OCI-LY1 (cell line): Measurements from ENCODE around the gene ZNF775.

Experiments used
- H2AFZ ChIP-seq: fragments of 200-600 bp; sonication (generic), shearing (Covaris generic); 2 replicates; pipeline ENCODE4 v1.6.0; 2014; ENCODE audit warnings: antibody characterized with exemption, mild to moderate bottlenecking, low read length
- H3F3A ChIP-seq: fragments of 200-600 bp; sonication (generic), shearing (Covaris generic); 2 replicates; pipeline ENCODE4 v1.6.0; 2014; ENCODE audit warnings: mild to moderate bottlenecking, antibody characterized with exemption, low read length, moderate library complexity; ENCODE audit not compliant: insufficient read depth
- H3K27ac ChIP-seq: fragments of 200-600 bp; sonication (generic); 2 replicates; pipeline ENCODE4 v1.5.1; 2014; ENCODE audit warnings: low read length, mixed run types, mild to moderate bottlenecking, low read depth; ENCODE audit not compliant: poor library complexity, severe bottlenecking
- H3K27me3 ChIP-seq: fragments of 200-600 bp; sonication (generic); 2 replicates; pipeline ENCODE4 v1.6.0; 2014; ENCODE audit warnings: antibody characterized with exemption, mild to moderate bottlenecking, low read length, moderate library complexity; ENCODE audit not compliant: insufficient read depth
- H3K36me3 ChIP-seq: fragments of 200-600 bp; sonication (generic); 2 replicates; pipeline ENCODE4 v1.6.1; 2014; ENCODE audit warnings: mild to moderate bottlenecking, antibody characterized with exemption, low read length, moderate library complexity, mixed read lengths; ENCODE audit not compliant: insufficient read depth
- H3K4me1 ChIP-seq: fragments of 200-600 bp; sonication (generic); 2 replicates; pipeline ENCODE4 v1.5.1; 2014; ENCODE audit warnings: mild to moderate bottlenecking, low read length, moderate library complexity; ENCODE audit not compliant: insufficient read depth, severe bottlenecking
- H3K4me2 ChIP-seq: fragments of 200-600 bp; sonication (generic), shearing (Covaris generic); 2 replicates; pipeline ENCODE4 v1.6.1; 2014; ENCODE audit warnings: low read length
- H3K4me3 ChIP-seq: fragments of 200-600 bp; sonication (generic); 2 replicates; pipeline ENCODE4 v1.5.1; 2014; ENCODE audit warnings: low read length, low read depth, mild to moderate bottlenecking, mixed read lengths; ENCODE audit not compliant: poor library complexity, severe bottlenecking
- H3K79me2 ChIP-seq: fragments of 200-600 bp; shearing (Covaris generic); 2 replicates; pipeline ENCODE4 v1.6.1; 2016; ENCODE audit warnings: mixed run types, low read length, mixed read lengths; ENCODE audit not compliant: insufficient read depth
- H3K9ac ChIP-seq: fragments of 200-600 bp; sonication (generic), shearing (Covaris generic); 2 replicates; pipeline ENCODE4 v1.6.1; 2014; ENCODE audit warnings: mild to moderate bottlenecking, low read length, mixed read lengths
- H3K9me2 ChIP-seq: fragments of 200-600 bp; sonication (generic), shearing (Covaris generic); 2 replicates; pipeline ENCODE4 v1.6.1; 2014; ENCODE audit warnings: low read depth, mild to moderate bottlenecking, low read length, mixed read lengths
- H3K9me3 ChIP-seq: fragments of 200-600 bp; shearing (Covaris generic); 2 replicates; pipeline ENCODE4 v1.6.1; 2014; ENCODE audit warnings: low read length, mixed read lengths
- H4K20me1 ChIP-seq: fragments of 200-600 bp; sonication (generic), shearing (Covaris generic); 2 replicates; pipeline ENCODE4 v1.6.0; 2016; ENCODE audit warnings: mild to moderate bottlenecking, low read length; ENCODE audit not compliant: insufficient read depth
- EZH2 ChIP-seq: fragments of 200-600 bp; sonication (generic), shearing (Covaris generic); IDR thresholded peaks from 2 replicates; pipeline ENCODE4 v1.8.0; 2017; ENCODE audit warnings: borderline replicate concordance, mixed run types, mild to moderate bottlenecking, antibody characterized with exemption, low read length, moderate library complexity, mixed read lengths
- TF ChIP-seq, protein P1 (sequence below): fragments of 200-600 bp; sonication (generic), shearing (Covaris generic); IDR thresholded peaks from 2 replicates; pipeline ENCODE4 v1.5.1; 2017; ENCODE audit warnings: mild to moderate bottlenecking, antibody characterized with exemption, low read length, moderate library complexity, mixed read lengths

Gene ZNF775

DNA sequence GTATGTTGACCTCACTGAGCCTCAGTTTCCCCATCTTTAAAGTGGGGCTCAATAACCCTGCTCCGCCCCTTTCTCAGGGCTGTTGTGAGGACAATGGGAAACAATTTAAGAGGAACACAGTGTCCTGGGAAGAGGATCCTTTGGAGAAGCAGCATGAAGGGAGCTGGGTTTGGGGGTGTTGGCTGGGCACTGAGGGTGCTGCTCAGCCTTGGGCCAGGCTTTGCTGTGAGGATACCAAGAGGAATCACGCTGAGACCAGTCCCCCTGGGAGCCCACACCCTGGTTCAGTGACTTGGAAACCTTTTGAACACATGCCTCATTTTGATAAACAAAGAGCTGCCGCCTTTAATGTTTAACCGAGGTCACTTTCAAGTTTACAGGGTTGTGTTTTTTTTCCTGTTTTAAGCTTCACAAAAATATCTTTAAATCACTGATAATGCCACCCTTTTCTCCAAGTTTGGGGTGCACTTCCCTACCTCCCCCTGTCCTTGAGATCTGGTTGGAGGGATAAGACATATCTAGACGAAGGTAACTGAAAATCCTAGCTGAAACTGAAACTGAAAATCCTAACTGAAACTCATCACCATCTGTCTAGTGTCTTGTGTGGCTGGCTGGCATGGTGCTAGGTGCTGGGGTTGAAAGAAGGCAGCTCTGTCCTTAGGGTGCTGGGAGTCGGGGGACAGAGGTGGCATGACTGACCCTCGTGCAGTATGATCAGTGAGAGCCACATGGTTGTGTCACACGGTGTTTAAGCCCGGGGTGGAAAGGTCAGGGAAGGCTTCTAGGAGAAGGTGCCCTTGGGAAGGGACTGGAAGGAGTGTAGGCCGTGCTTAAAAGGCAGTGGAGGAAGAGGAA lies 27.7 kb downstream of the ZNF775 start:
- Histone ChIP-seq H3F3A (no peaks in the 10 kb centered on the region), H3K9me2 (no peaks in the 10 kb centered on the region), H3K27me3 (no peaks in the 10 kb centered on the region), H4K20me1 (no peaks in the 10 kb centered on the region), H3K4me3 (peak overlapping the region; percentile 65), H3K4me1 (peaks cover 45% of the 10 kb centered on the region), H3K27ac (peak overlapping the region; percentile 90), H2AFZ (no peak overlapping the region), H3K79me2 (no peaks in the 10 kb centered on the region), H3K9ac (peak overlapping the region; percentile 80), H3K4me2 (peak overlapping the region; percentile 81), H3K36me3 (peaks cover 6% of the 10 kb centered on the region), H3K9me3 (no peaks in the 10 kb centered on the region)
- TF ChIP-seq, protein P1, sequence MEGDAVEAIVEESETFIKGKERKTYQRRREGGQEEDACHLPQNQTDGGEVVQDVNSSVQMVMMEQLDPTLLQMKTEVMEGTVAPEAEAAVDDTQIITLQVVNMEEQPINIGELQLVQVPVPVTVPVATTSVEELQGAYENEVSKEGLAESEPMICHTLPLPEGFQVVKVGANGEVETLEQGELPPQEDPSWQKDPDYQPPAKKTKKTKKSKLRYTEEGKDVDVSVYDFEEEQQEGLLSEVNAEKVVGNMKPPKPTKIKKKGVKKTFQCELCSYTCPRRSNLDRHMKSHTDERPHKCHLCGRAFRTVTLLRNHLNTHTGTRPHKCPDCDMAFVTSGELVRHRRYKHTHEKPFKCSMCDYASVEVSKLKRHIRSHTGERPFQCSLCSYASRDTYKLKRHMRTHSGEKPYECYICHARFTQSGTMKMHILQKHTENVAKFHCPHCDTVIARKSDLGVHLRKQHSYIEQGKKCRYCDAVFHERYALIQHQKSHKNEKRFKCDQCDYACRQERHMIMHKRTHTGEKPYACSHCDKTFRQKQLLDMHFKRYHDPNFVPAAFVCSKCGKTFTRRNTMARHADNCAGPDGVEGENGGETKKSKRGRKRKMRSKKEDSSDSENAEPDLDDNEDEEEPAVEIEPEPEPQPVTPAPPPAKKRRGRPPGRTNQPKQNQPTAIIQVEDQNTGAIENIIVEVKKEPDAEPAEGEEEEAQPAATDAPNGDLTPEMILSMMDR, result no peak
- TF ChIP-seq EZH2, result no peak

DNA sequence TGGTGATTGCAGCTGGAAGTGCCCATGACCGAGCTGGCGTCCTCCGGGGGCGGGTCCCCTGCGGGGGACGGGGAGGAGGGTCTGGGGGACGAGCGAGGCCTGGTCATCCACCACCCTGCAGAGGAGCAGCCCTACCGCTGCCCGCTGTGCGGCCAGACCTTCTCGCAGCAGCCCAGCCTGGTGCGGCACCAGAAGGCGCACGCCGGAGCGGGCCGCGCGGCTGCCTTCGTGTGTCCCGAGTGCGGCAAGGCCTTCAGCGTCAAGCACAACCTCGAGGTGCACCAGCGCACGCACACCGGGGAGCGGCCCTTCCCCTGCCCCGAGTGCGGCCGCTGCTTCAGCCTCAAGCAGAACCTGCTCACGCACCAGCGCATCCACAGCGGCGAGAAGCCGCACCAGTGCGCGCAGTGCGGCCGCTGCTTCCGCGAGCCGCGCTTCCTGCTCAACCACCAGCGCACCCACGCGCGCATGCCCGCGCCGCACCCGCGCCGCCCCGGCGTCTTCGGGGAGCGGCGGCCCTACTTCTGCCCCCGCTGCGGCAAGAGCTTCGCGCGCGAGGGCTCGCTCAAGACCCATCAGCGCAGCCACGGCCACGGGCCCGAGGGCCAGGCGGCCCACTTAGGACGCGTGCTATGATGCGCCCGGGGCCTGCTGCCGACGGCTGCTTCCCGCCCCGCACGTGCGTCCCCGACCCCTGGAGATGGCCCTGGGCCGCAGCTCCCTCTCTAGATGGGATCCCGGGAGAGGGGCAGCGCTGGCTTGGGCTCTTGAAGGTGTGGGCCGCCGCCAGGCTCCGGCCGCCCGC lies 28.7 kb downstream of the ZNF775 start:
- TF ChIP-seq EZH2, result no peak
- TF ChIP-seq, protein P1, result no peak
- H3K27ac ChIP-seq, result peak overlapping the region; percentile 90
- no peaks in the 10 kb centered on the region for H4K20me1 ChIP-seq
- H2AFZ ChIP-seq, result no peak overlapping the region
- peaks cover 45% of the 10 kb centered on the region for H3K4me1 ChIP-seq
- H3K9me2 ChIP-seq, result no peaks in the 10 kb centered on the region
- peaks cover 6% of the 10 kb centered on the region for H3K36me3 ChIP-seq
- no peaks in the 10 kb centered on the region for H3K79me2 ChIP-seq
- no peaks in the 10 kb centered on the region for H3K9me3 ChIP-seq
- no peaks in the 10 kb centered on the region for H3F3A ChIP-seq
- peak overlapping the region; percentile 65 for H3K4me3 ChIP-seq
- H3K4me2 ChIP-seq, result peak overlapping the region; percentile 81; the same call in 1 of the 2 replicates
- H3K9ac ChIP-seq, result no peak overlapping the region; the same call in 1 of the 2 replicates
- H3K27me3 ChIP-seq, result no peaks in the 10 kb centered on the region

DNA sequence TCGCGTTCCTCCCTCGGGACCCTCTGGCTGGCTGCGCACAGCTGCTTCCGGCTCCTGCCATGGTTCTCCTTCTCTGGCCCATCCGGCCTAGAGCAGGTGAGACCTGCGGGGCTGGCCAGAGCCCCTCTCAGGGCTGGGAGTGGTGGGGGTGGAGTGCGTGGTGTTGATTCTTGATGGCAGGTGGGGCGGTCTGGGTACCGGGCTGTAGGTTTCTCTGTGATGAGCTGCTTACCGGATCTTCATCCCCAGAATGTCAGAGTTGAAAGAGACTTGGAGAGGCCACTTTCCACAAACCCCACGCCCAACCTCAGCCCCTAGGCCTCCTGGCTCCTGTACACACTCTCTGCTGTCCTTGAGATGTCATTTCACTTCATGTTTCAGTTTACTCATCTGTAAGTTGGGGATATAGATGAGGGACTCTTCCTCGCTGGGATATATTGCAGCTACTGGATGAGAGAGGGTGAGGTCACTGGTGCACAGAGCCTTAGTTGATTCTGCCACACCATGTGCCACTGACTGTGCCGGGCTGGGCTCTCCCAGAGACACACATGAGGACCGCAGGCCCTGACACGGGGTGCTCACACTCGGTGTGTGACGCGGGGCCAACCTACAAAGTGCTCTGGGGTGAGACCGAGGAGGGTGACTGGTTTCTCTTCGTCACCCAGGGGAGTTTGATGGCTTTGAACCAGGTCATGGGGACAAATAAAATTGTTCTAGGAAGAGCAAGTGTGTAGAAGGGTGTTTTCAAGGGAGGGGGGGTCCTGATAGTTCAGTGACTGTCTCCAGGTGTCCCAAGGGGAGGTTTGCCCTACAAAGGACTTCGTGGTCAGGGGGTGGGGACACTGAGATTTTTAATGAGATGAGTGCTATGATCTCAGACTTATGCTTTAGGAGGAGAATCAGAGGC lies 29.5 kb downstream of the ZNF775 start:
- Histone ChIP-seq H3K4me3 (no peak overlapping the region), H3F3A (no peaks in the 10 kb centered on the region), H3K27me3 (no peaks in the 10 kb centered on the region), H3K9me3 (no peaks in the 10 kb centered on the region), H3K36me3 (peaks cover 6% of the 10 kb centered on the region), H3K9ac (no peak overlapping the region; the same call in 1 of the 2 replicates), H3K27ac (peak overlapping the region; percentile 56), H2AFZ (no peak overlapping the region), H3K9me2 (no peaks in the 10 kb centered on the region), H3K4me1 (peaks cover 45% of the 10 kb centered on the region), H4K20me1 (no peaks in the 10 kb centered on the region), H3K4me2 (peak overlapping the region; percentile 12; the same call in 1 of the 2 replicates), H3K79me2 (no peaks in the 10 kb centered on the region)
- TF ChIP-seq EZH2, result no peak
- TF ChIP-seq, protein P1, result no peak
